GM12864 (cell line): ENCODE results near the gene TMEM190.
A peak's percentile ranks its signal among the peaks of the same experiment; 100 is the strongest.

Experiments
- DNase-seq: peaks from one replicate; pipeline ENCODE4 v3.0.0-alpha.2; 2011; ENCODE audit warnings: low read depth
- H3K4me3 ChIP-seq: 2 replicates; pipeline ENCODE4 v1.5.1; 2011; ENCODE audit warnings: mild to moderate bottlenecking, low read depth, low read length, control low read depth
- TF ChIP-seq, protein P1 (sequence below): IDR thresholded peaks from 2 replicates; pipeline ENCODE4 v1.5.1; 2011; ENCODE audit warnings: low read depth, mild to moderate bottlenecking, moderate library complexity, low read length, control low read depth, inconsistent platforms; ENCODE audit errors: missing control alignments

TMEM190 gene

DNA sequence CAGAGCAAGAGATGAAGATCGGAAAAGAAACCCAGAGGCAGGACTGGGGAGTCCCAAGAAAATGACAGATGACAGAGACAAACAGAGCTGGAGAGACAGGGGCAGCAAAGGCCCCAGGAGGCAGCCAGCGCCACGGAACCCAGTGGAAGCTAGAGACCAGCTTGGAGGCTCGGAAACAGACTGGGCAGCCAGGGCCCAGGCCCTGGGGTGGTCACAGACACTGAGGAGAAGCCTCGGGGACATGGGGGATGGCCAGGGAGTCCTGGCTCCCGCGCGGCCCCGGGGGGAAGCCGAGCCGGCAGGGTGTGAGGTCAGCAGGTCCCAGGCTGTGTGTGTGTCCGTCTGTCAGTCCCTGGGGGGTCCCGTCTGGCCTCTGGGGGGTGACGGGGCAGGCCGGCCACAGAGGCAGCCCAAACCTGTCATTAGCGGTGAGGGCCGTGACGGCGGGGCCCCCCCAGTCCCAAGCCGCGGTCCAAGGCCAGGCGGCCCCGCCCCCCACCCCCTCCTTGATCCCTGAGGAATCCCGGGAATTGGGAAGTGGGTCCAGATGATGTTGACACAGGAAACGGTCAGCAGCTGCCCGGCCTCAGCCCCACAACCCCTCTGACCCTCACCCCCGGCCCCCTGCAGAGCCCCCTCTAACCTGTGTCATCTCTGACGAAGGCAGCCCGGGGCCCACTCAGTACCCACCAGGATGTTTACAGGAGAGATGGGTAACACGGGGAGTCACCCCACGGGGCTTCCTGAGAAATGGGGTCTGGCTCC, 2.5 kb upstream of the TMEM190 start:
- H3K4me3 ChIP-seq, result no peak overlapping the region
- DNase-seq, result no peak

DNA sequence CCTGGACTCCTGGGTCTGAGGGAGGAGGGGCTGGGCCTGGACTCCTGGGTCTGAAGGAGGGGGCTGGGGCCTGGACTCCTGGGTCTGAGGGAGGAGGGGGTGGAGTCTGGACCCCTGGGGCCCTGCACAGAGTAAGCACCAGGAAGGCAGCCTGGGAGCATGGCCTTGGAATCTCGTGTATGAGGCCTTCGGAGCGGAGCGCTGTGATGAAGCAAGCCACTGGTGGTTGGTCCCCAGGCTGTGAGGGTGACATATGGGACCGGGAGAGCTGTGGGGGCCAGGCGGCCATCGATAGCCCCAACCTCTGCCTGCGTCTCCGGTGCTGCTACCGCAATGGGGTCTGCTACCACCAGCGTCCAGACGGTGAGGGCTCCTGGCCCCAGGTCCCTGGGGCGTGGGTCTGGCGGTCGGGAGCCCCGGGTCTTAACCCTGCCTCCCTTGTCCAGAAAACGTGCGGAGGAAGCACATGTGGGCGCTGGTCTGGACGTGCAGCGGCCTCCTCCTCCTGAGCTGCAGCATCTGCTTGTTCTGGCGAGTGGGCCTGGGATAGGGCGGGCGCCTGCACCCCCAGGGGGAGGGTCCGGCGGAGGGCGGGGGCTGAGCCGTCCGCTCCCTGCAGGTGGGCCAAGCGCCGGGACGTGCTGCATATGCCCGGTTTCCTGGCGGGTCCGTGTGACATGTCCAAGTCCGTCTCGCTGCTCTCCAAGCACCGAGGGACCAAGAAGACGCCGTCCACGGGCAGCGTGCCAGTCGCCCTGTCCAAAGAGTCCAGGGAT, 918 bp downstream of the TMEM190 start:
- H3K4me3 ChIP-seq, result no peak overlapping the region
- TF ChIP-seq, protein P1, sequence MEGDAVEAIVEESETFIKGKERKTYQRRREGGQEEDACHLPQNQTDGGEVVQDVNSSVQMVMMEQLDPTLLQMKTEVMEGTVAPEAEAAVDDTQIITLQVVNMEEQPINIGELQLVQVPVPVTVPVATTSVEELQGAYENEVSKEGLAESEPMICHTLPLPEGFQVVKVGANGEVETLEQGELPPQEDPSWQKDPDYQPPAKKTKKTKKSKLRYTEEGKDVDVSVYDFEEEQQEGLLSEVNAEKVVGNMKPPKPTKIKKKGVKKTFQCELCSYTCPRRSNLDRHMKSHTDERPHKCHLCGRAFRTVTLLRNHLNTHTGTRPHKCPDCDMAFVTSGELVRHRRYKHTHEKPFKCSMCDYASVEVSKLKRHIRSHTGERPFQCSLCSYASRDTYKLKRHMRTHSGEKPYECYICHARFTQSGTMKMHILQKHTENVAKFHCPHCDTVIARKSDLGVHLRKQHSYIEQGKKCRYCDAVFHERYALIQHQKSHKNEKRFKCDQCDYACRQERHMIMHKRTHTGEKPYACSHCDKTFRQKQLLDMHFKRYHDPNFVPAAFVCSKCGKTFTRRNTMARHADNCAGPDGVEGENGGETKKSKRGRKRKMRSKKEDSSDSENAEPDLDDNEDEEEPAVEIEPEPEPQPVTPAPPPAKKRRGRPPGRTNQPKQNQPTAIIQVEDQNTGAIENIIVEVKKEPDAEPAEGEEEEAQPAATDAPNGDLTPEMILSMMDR, result no peak
- DNase-seq, result no peak

More for the DNA sequence above, 2.5 kb upstream of the TMEM190 start:
- TF ChIP-seq, protein P1, result no peak

DNA sequence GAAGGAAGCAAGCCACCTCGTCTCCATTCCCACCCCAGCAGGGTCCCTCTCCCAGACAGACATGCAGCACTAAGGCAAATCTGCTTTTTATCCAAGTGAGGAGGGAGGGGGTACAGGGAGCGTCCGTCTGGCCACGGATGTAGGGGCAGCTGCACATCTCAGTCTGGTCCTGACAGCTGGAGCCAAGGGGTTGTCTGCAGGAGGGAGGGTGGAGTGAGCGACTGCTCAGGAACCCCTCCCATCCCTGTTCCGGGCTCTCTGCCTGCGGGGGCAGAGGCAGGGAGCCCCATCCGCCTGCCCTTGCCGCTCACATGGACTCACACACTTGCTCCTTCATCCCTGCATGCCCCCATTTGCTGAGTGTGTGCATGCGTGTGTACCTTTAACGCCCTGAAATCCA, 2.5 kb downstream of the TMEM190 start:
- TF ChIP-seq, protein P1, result no peak
- no peak overlapping the region for H3K4me3 ChIP-seq
- no peak for DNase-seq

DNA sequence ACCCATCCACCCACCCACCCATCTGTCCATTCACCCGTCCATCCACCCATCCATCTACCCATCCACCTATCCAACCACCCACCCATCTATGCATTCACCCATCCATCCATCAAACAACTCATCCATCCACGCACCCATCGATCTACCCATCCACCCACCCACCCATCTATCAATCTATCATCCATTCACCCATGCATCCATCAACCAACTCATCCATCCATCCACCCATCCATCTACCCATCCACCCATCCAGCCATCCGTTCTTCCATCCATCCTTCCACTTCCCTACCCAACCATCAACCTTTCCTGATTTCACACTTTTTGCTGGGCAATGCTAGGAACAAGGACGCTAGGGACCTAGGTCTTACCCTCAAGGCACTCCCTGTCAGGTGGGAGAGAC, 5.4 kb downstream of the TMEM190 start:
- no peak for DNase-seq
- TF ChIP-seq, protein P1, result no peak
- H3K4me3 ChIP-seq, result no peak overlapping the region

DNA sequence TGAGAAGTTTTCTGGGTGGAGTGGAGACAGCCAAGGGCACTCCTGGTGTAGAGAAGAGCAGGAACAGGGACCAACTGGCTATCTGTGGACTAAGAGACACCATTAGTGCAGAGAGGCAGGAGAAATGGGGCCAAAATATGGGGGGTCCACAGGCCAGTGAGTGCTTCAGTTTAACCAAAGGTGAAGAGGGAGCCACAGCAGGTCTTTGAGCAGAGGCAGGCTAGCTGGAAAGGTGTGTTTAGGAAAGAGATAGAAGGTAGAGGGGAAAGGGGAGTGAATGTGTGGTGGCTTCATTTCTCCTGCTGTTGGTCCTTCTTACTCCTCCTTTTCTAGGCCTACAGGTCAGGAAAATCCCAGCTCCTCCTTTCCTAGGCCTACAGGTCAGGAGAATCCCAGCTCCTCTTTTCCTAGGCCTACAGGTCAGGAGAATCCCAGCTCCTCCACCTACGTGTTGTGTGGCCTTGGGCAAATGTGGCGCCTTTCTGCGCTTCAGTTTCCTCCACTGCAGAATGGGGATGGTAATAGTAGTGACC, 6.0 kb downstream of the TMEM190 start:
- TF ChIP-seq, protein P1, result no peak
- no peak for DNase-seq
- peak overlapping the region; percentile 67; the same call in 1 of the 2 replicates for H3K4me3 ChIP-seq

DNA sequence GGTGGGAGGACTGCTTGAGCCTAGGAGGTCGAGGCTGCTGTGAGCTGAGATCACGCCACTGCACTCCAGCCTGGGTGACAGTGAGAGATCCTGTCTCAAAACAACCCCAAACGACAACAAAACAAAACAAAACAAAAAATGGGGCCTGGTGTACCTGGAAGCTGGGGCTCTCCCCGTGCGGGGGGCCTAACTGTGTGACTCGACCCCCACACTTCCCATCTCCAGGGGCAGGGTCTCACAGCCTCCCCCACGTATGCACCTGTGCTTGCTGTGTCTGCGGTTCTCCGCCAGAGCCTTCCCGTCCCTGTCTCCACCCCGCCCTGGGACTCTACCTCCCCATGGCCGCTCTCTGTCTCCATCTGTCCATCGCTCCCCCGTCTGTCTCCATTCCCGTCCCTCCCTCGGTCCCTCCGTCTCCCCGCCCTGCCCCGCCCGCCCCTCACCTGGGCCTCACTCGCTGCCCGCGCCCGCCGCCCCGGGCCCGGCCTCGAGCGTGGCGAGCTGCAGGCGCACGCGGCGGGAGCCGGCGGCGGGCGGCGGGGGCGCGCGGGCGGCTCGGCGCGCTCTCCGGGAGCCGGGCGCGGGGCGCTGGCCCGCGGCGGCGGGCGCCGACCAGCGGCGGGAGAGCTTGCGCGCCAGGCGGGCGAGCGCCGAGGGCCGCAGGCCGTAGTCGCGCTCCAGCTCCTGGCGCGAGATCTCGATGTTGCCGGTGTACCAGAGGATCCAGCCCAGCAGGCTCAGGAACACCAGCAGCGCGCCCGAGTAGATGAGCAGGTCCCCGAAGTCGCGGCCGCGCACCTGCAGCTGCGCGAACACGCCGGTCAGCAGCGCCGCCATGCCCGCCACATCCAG, 6.9 kb downstream of the TMEM190 start:
- TF ChIP-seq, protein P1, result peak; percentile 16
- H3K4me3 ChIP-seq, result peak overlapping the region; percentile 67
- no peak for DNase-seq
